Mesendoderm (in vitro differentiated cells): ENCODE measurements around the gene HABP2.

ENCODE experiments used
- DNase-seq: peaks from one replicate; pipeline ENCODE4 v3.0.0; 2013
- H2AK5ac ChIP-seq: 2 replicates; pipeline ENCODE4 v1.6.1; 2013; ENCODE audit warnings: low read length, inconsistent platforms
- H2BK120ac ChIP-seq: 2 replicates; pipeline ENCODE4 v1.6.1; 2013; ENCODE audit warnings: low read depth, mild to moderate bottlenecking, low read length, moderate library complexity, mixed read lengths
- H2BK15ac ChIP-seq: replicated peaks from 2 replicates; pipeline ENCODE4 v1.6.1; 2013; ENCODE audit warnings: low read depth, mild to moderate bottlenecking, moderate library complexity
- H2BK5ac ChIP-seq: 2 replicates; pipeline ENCODE4 v1.6.1; 2013; ENCODE audit warnings: low read length, inconsistent platforms
- H3K18ac ChIP-seq: 2 replicates; pipeline ENCODE4 v1.6.1; 2013; ENCODE audit warnings: mild to moderate bottlenecking, low read length, mixed read lengths
- H3K23ac ChIP-seq: one replicate; pipeline ENCODE4 v1.6.1; 2013; ENCODE audit warnings: low read length
- H3K27ac ChIP-seq: 2 replicates; pipeline ENCODE4 v1.5.1; 2013; ENCODE audit warnings: low read depth, mild to moderate bottlenecking, inconsistent platforms, low read length, moderate library complexity
- H3K27me3 ChIP-seq: 2 replicates; pipeline ENCODE4 v1.6.1; 2013; ENCODE audit warnings: low read length, control low read depth, mild to moderate bottlenecking, inconsistent platforms; ENCODE audit not compliant: insufficient read depth, poor library complexity
- H3K36me3 ChIP-seq: 2 replicates; pipeline ENCODE4 v1.6.1; 2013; ENCODE audit warnings: low read length, inconsistent platforms; ENCODE audit not compliant: control insufficient read depth, insufficient read depth
- H3K4ac ChIP-seq: one replicate; pipeline ENCODE4 v1.6.1; 2013; ENCODE audit warnings: low read depth, mild to moderate bottlenecking, low read length, moderate library complexity
- H3K4me1 ChIP-seq: 2 replicates; pipeline ENCODE4 v1.6.1; 2013; ENCODE audit warnings: low read depth, low read length, inconsistent platforms; ENCODE audit not compliant: control insufficient read depth
- H3K4me2 ChIP-seq: 2 replicates; pipeline ENCODE4 v1.6.1; 2013; ENCODE audit warnings: low read length
- H3K4me3 ChIP-seq: 2 replicates; pipeline ENCODE4 v1.5.1; 2013; ENCODE audit warnings: mild to moderate bottlenecking, low read length
- H3K56ac ChIP-seq: one replicate; pipeline ENCODE4 v1.6.1; 2013; ENCODE audit warnings: low read length
- H3K79me1 ChIP-seq: 2 replicates; pipeline ENCODE4 v1.6.1; 2013; ENCODE audit warnings: low read length, inconsistent platforms
- H3K79me2 ChIP-seq: 2 replicates; pipeline ENCODE4 v1.6.1; 2013; ENCODE audit warnings: mild to moderate bottlenecking, low read length; ENCODE audit not compliant: control insufficient read depth, insufficient read depth
- H3K9ac ChIP-seq: 2 replicates; pipeline ENCODE4 v1.6.1; 2013; ENCODE audit warnings: low read length, inconsistent platforms
- H4K5ac ChIP-seq: one replicate; pipeline ENCODE4 v1.6.1; 2013; ENCODE audit warnings: low read length
- H4K8ac ChIP-seq: one replicate; pipeline ENCODE4 v1.6.1; 2013; ENCODE audit warnings: low read depth, mild to moderate bottlenecking, control low read depth, low read length, moderate library complexity
- WGBS: extraction: QIAGEN DNeasy Blood & Tissue Kit; methylation state at CpG from one replicate; pipeline ENCODE4 v1.1.7; 2013; ENCODE audit warnings: low lambda C conversion rate, missing lambda C conversion rate; ENCODE audit not compliant: insufficient coverage; ENCODE audit errors: extremely low coverage; 5-methylcytosine and 5-hydroxymethylcytosine counted together

Gene HABP2

DNA sequence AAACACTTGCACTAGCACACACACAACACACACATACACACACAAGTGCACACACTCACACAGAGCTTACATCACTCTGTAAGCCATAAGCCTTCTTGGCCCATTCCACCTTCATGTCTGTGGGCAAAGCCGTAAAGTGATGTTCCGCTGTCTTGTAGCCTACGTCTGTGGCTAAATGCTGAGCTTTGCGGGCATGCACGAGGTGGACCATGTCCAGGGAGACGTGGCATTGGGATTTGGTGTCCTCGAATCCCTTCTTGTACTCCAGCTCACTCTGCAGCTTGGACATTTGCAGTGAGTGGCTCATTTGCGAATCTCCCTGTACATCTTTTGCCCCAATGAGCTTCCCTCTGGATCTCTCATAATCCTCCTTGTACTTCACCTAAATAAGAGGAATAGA, 68.9 kb downstream of the HABP2 start:
- Histone ChIP-seq H3K18ac (no peak overlapping the region), H3K4ac (no peak overlapping the region), H3K27ac (no peak overlapping the region), H3K79me1 (no peaks in the 10 kb centered on the region), H3K4me3 (no peak overlapping the region), H3K56ac (no peak overlapping the region), H2AK5ac (no peak overlapping the region), H3K79me2 (no peaks in the 10 kb centered on the region), H4K5ac (no peak overlapping the region), H3K9ac (no peak overlapping the region), H3K4me1 (peaks cover 6% of the 10 kb centered on the region), H2BK5ac (no peak overlapping the region), H2BK120ac (no peak overlapping the region), H2BK15ac (no peak overlapping the region), H3K27me3 (no peaks in the 10 kb centered on the region), H3K36me3 (no peaks in the 10 kb centered on the region), H3K23ac (no peak overlapping the region), H4K8ac (no peak overlapping the region), H3K4me2 (no peak overlapping the region)
- DNase-seq = no peak
- no CpG with 5 or more reads among the region's 8 CpGs for WGBS

DNA sequence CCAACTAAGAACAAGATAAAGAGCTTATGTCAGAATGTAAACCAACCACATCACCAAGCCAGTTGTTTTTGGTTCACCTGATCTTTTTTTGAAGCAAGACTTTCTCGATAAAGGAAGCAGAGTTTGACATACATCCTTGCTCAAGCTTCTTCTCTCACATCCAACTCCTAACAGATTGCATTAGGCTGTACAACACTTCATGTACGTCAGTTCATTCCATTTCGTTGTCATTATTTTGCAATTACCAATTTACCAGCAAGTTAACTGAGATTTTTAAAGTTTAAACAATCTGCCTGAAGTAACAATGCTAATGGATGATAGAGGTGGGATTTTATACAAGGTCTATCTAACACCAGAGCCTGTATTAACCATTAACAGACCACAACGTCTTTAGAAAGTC, 70.0 kb downstream of the HABP2 start:
- H2BK120ac ChIP-seq = no peak overlapping the region
- H2AK5ac ChIP-seq = no peak overlapping the region
- no peak overlapping the region for H3K23ac ChIP-seq
- no CpG with 5 or more reads among the region's 4 CpGs for WGBS
- H3K4me1 ChIP-seq = peaks cover 5% of the 10 kb centered on the region
- no peak overlapping the region for H2BK15ac ChIP-seq
- no peak overlapping the region for H3K18ac ChIP-seq
- H3K36me3 ChIP-seq = no peaks in the 10 kb centered on the region
- no peak overlapping the region for H3K4ac ChIP-seq
- no peak overlapping the region for H2BK5ac ChIP-seq
- H3K56ac ChIP-seq = no peak overlapping the region
- no peak for DNase-seq
- H3K27ac ChIP-seq = no peak overlapping the region
- no peak overlapping the region for H3K4me2 ChIP-seq
- no peak overlapping the region for H4K8ac ChIP-seq
- no peak overlapping the region for H4K5ac ChIP-seq
- no peak overlapping the region for H3K9ac ChIP-seq
- H3K4me3 ChIP-seq = no peak overlapping the region
- H3K79me1 ChIP-seq = no peaks in the 10 kb centered on the region
- no peaks in the 10 kb centered on the region for H3K27me3 ChIP-seq
- H3K79me2 ChIP-seq = no peaks in the 10 kb centered on the region

DNA sequence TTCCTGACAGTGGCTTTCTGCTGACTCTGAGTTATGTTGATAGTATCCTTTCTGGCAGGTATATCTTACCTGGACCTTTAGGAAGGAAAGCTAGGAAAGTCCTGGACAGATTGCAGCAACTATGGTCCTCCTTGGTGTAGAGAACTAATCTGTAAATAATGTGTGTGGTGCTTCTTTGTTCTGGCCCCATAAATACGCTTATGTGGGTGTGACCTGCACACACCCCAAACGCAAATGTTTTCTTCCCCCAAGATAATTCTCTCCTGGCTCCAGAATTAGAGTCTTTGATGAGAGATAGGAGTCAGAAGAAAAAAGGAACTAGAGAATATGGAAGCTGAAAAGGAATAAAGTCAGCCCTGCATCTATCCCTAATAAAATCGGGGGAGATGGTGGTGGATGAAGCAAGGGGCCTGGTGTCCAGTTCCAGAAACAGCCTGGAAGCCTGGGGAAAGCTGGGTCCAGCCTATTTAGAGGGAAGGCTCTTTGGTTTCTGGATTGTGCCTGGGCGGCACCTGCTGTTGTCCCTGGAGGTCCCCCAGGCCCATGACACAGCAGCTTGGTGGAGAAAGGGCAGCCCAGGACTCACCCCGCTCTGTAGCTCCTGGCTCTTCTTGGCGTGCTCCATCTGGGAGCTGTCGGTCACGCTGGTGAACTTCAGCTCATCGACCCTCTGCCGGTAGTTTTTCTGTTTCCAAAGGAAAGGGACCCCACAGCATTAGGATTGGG, 72.8 kb downstream of the HABP2 start:
- Histone ChIP-seq H3K4ac (no peak overlapping the region), H3K23ac (no peak overlapping the region), H4K8ac (no peak overlapping the region), H4K5ac (no peak overlapping the region), H3K27me3 (no peaks in the 10 kb centered on the region), H3K79me2 (no peaks in the 10 kb centered on the region), H3K27ac (no peak overlapping the region), H3K36me3 (no peaks in the 10 kb centered on the region), H3K4me3 (no peak overlapping the region), H3K56ac (no peak overlapping the region), H3K18ac (no peak overlapping the region), H2AK5ac (no peak overlapping the region), H2BK5ac (no peak overlapping the region), H3K4me2 (no peak overlapping the region), H3K79me1 (no peaks in the 10 kb centered on the region), H2BK120ac (no peak overlapping the region), H3K4me1 (peaks cover 5% of the 10 kb centered on the region), H3K9ac (no peak overlapping the region), H2BK15ac (no peak overlapping the region)
- WGBS = no CpG with 5 or more reads among the region's 10 CpGs
- DNase-seq = no peak

DNA sequence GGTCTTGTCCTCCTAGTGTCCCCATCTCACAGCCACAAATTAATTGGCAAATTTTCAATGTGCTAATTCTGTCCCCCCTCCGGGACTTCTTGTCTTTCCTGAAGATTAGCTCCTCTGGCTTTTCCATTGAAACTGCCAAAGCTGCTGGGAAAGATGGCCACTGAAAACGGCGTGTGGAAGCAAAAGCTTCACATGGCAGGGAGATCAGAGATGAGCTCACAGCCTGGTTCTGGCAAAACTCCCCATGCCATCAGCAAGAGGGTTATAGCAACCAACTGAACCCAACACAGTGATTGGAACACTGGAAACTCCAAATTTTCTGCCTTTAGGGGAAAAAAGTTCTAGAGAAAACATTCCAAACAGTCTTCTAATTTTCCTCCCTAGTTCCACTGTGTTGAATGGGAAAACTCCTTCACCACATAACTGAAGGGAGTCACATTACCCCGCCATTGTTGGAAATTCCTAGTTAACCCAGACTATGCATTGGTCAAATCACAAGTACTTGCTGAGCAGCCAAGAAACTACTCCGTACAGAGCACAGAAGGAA, 74.0 kb downstream of the HABP2 start:
- Histone ChIP-seq H3K23ac (no peak overlapping the region), H2AK5ac (no peak overlapping the region), H3K27ac (no peak overlapping the region), H2BK120ac (no peak overlapping the region), H4K5ac (no peak overlapping the region), H3K27me3 (no peaks in the 10 kb centered on the region), H3K9ac (no peak overlapping the region), H2BK15ac (no peak overlapping the region), H3K4me1 (peaks cover 5% of the 10 kb centered on the region), H3K18ac (no peak overlapping the region), H3K4ac (no peak overlapping the region), H3K36me3 (no peaks in the 10 kb centered on the region), H3K56ac (no peak overlapping the region), H3K79me1 (no peaks in the 10 kb centered on the region), H3K4me3 (no peak overlapping the region), H2BK5ac (no peak overlapping the region), H3K4me2 (no peak overlapping the region), H3K79me2 (no peaks in the 10 kb centered on the region), H4K8ac (no peak overlapping the region)
- DNase-seq = no peak
- no CpG with 5 or more reads among the region's 5 CpGs for WGBS

DNA sequence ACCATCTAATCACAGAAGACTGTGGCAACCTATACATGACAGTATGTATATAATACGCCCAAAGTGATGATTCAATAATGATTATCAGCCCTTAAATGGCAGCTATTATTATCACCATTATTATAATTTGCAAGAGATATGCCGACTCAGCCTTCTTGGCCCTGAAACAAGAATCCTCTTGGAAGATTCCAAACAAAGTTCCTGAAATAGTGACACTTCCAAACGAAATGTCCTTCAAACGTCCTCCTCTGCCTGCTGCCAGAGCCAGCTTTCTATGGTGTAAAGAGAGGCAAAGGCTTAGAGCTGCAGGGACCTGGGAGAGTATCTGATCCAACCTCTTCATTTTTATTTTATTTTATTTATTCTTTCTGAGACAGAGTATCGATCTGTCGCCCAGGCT, 75.0 kb downstream of the HABP2 start:
- H2BK15ac ChIP-seq = no peak overlapping the region
- no peaks in the 10 kb centered on the region for H3K79me2 ChIP-seq
- no peak overlapping the region for H3K9ac ChIP-seq
- H3K18ac ChIP-seq = no peak overlapping the region
- no peak overlapping the region for H4K5ac ChIP-seq
- no peak overlapping the region for H3K4ac ChIP-seq
- DNase-seq = no peak
- no peak overlapping the region for H3K27ac ChIP-seq
- no peaks in the 10 kb centered on the region for H3K27me3 ChIP-seq
- peaks cover 5% of the 10 kb centered on the region for H3K4me1 ChIP-seq
- H2BK120ac ChIP-seq = no peak overlapping the region
- H3K4me3 ChIP-seq = no peak overlapping the region
- H3K56ac ChIP-seq = no peak overlapping the region
- no peak overlapping the region for H3K23ac ChIP-seq
- H3K36me3 ChIP-seq = no peaks in the 10 kb centered on the region
- WGBS = no CpG with 5 or more reads among the region's 6 CpGs
- no peaks in the 10 kb centered on the region for H3K79me1 ChIP-seq
- no peak overlapping the region for H2BK5ac ChIP-seq
- H3K4me2 ChIP-seq = no peak overlapping the region
- H4K8ac ChIP-seq = no peak overlapping the region
- no peak overlapping the region for H2AK5ac ChIP-seq
